A549 (cell line): ENCODE measurements around the gene NYAP1. TPM values are rescaled to one million over a fixed set of nuclear protein-coding genes. Genes with fewer than 3 reads are reported as not detected.

Experiments used
- ATAC-seq, 2 experiments: fragments of 200-7000 bp in 1 of 2; fragments of >200 bp in 1 of 2; cut with Nextera tagmentation in 1 of 2; cut with Tn5 transposase in 1 of 2; 3 replicates each; pipeline versions ENCODE4 v1.8.0 to v1.9.1; 2018 to 2020; ENCODE audit warnings: mild to moderate bottlenecking in 1 of 2, moderate library complexity in 1 of 2
- CTCF ChIA-PET: fragments of 300-600 bp; sonication (Branson Sonifier 250); formaldehyde crosslinking; extraction: SDS; loops from one replicate; lab custom pipeline; 2021; ENCODE audit warnings: antibody characterized with exemption, inconsistent platforms; lab: Yijun Ruan, JAX
- POLR2A ChIA-PET: fragments of 350-600 bp; formaldehyde crosslinking; extraction: SDS; loops from one replicate; lab custom pipeline; 2021; ENCODE audit warnings: antibody characterized with exemption, inconsistent platforms; lab: Yijun Ruan, JAX
- DNase-seq, 2 experiments: peaks; one replicate each; pipeline versions ENCODE4 v3.0.0 to v3.0.0-alpha.2; 2011 to 2016; ENCODE audit warnings: low read depth in 1 of 2, low spot score in 1 of 2
- FAIRE-seq: peaks from 2 replicates; lab custom pipeline; 2011; peaks lifted over from hg19 to GRCh38; lab: Jason Lieb, UNC
- H3K27ac ChIP-seq, 2 experiments: fragments of >200 bp; sonication (Bioruptor Twin); formaldehyde crosslinking; 3 replicates each; pipeline ENCODE4 v1.5.1; 2016 to 2017
- H3K4me1 ChIP-seq: fragments of >200 bp; sonication (Bioruptor Twin); formaldehyde crosslinking; 3 replicates; pipeline ENCODE4 v1.6.1; 2016
- H3K4me2 ChIP-seq: fragments of >200 bp; sonication (Bioruptor Twin); formaldehyde crosslinking; 3 replicates; pipeline ENCODE4 v1.6.1; 2016
- H3K4me3 ChIP-seq: fragments of >200 bp; sonication (Bioruptor Twin); formaldehyde crosslinking; 3 replicates; pipeline ENCODE4 v1.5.1; 2016
- H3K9me3 ChIP-seq: fragments of >200 bp; sonication (Bioruptor Twin); formaldehyde crosslinking; 3 replicates; pipeline ENCODE4 v1.6.1; 2016
- ATOH8 ChIP-seq: fragments of 250-450 bp; sonication (Bioruptor Pico); IDR thresholded peaks from 2 replicates; pipeline ENCODE4 v1.5.0; 2020; ENCODE audit warnings: low read depth, mild to moderate bottlenecking, moderate library complexity
- CBX8 ChIP-seq: fragments of 200-600 bp; sonication (generic); IDR thresholded peaks from 2 replicates; pipeline ENCODE4 v1.6.1; 2016
- CHD2 ChIP-seq: fragments of 150-350 bp; IDR thresholded peaks from 2 replicates; pipeline ENCODE4 v1.6.1; 2014; ENCODE audit warnings: low read length; ENCODE audit not compliant: partially characterized antibody
- CHD4 ChIP-seq: fragments of 200-600 bp; sonication (generic); IDR thresholded peaks from 2 replicates; pipeline ENCODE4 v1.6.1; 2016; ENCODE audit warnings: antibody characterized with exemption, mild to moderate bottlenecking, borderline replicate concordance
- EHF ChIP-seq: fragments of 250-450 bp; sonication (Bioruptor Pico); IDR thresholded peaks from 2 replicates; pipeline ENCODE4 v1.5.0; 2020; ENCODE audit warnings: mild to moderate bottlenecking
- GATA3 ChIP-seq: IDR thresholded peaks from 2 replicates; pipeline ENCODE4 v1.6.1; 2012; ENCODE audit warnings: borderline replicate concordance
- HOXB13 ChIP-seq: fragments of 250-450 bp; sonication (Bioruptor Pico); IDR thresholded peaks from 2 replicates; pipeline ENCODE4 v1.5.0; 2020; ENCODE audit warnings: low read depth, mild to moderate bottlenecking, moderate library complexity
- KDM1A ChIP-seq: fragments of 200-600 bp; sonication (generic); IDR thresholded peaks from 2 replicates; pipeline ENCODE4 v1.6.1; 2016; ENCODE audit warnings: low read depth, mild to moderate bottlenecking
- MAZ ChIP-seq: fragments of 150-350 bp; IDR thresholded peaks from 2 replicates; pipeline ENCODE4 v1.6.1; 2014; ENCODE audit warnings: antibody characterized with exemption, low read depth, low read length, borderline replicate concordance
- NPAS2 ChIP-seq: fragments of 250-450 bp; sonication (Bioruptor Pico); IDR thresholded peaks from 2 replicates; pipeline ENCODE4 v1.8.0; 2022; ENCODE audit warnings: mild to moderate bottlenecking, moderate library complexity, borderline replicate concordance
- NR3C1 ChIP-seq: fragments of >200 bp; sonication (Bioruptor Twin); formaldehyde crosslinking; IDR thresholded peaks from 3 replicates; pipeline ENCODE4 v1.6.1; 2017
- POLR2A ChIP-seq: IDR thresholded peaks from 2 replicates; pipeline ENCODE4 v1.6.1; 2012; ENCODE audit warnings: mild to moderate bottlenecking, low read length
- POLR2AphosphoS2 ChIP-seq: conservative IDR thresholded peaks from 2 replicates; pipeline ENCODE4 v1.6.1; 2012; ENCODE audit warnings: low read length, improper control_type of control experiment, inconsistent platforms
- RAD21 ChIP-seq, 2 experiments: fragments of >200 bp in 1 of 2; sonication (Bioruptor Twin) in 1 of 2; formaldehyde crosslinking in 1 of 2; IDR thresholded peaks in 1 of 2; conservative IDR thresholded peaks in 1 of 2; 2 replicates in 1 of 2; 3 replicates in 1 of 2; pipeline ENCODE4 v1.6.1; 2012 to 2018; ENCODE audit warnings: inconsistent platforms in 1 of 2
- REST ChIP-seq: fragments of 200-600 bp; sonication (generic); IDR thresholded peaks from 2 replicates; pipeline ENCODE4 v1.6.1; 2016; ENCODE audit warnings: antibody characterized with exemption, mild to moderate bottlenecking, moderate library complexity
- RFX5 ChIP-seq: fragments of 450-650 bp; IDR thresholded peaks from 2 replicates; pipeline ENCODE4 v1.7.1; 2014; ENCODE audit warnings: antibody characterized with exemption, mild to moderate bottlenecking, moderate library complexity
- RNF2 ChIP-seq: fragments of 200-600 bp; sonication (generic); IDR thresholded peaks from 2 replicates; pipeline ENCODE4 v1.6.1; 2016; ENCODE audit warnings: low read depth, mild to moderate bottlenecking, antibody characterized with exemption, moderate library complexity, borderline replicate concordance
- SMC3 ChIP-seq: fragments of >200 bp; sonication (Bioruptor Twin); formaldehyde crosslinking; IDR thresholded peaks from 3 replicates; pipeline ENCODE4 v1.6.1; 2018; ENCODE audit warnings: inconsistent platforms
- SREBF2 ChIP-seq: fragments of 450-650 bp; IDR thresholded peaks from 2 replicates; pipeline ENCODE4 v1.6.1; 2014; ENCODE audit warnings: mild to moderate bottlenecking, moderate library complexity
- ZC3H11A ChIP-seq: fragments of 450-650 bp; IDR thresholded peaks from 2 replicates; pipeline ENCODE4 v1.6.1; 2014; ENCODE audit warnings: antibody characterized with exemption, mild to moderate bottlenecking
- ZFP36 ChIP-seq: fragments of 450-650 bp; IDR thresholded peaks from 2 replicates; pipeline ENCODE4 v1.6.1; 2014; ENCODE audit warnings: borderline replicate concordance; ENCODE audit not compliant: partially characterized antibody
- WGBS: methylation state at CpG from one replicate; pipeline ENCODE4 v1.1.6; 2017; ENCODE audit errors: missing lambda C conversion rate; 5-methylcytosine and 5-hydroxymethylcytosine counted together
- polyA plus RNA-seq, 4 experiments: library from polyadenylated mRNA; depleted of rRNA in 3 of 4; stranded (reverse); fragments of >200 nt; fragmentation: RNase III in 1 of 4; extraction: RNeasy Plus Mini Kit Qiagen cat#74134 plus additional on column Dnase treatment in 1 of 4; gene quantifications; 2 replicates in 3 of 4; 3 replicates in 1 of 4; pipeline ENCODE4 v1.2.3, GENCODE V29; 2011 to 2017
- TF ChIP-seq, protein P1 (sequence below): fragments of >200 bp; sonication (Bioruptor Twin); formaldehyde crosslinking; IDR thresholded peaks from 2 replicates; pipeline ENCODE4 v1.6.1; 2016
- TF ChIP-seq, protein P2 (sequence below): fragments of >200 bp; sonication (Bioruptor Twin); formaldehyde crosslinking; IDR thresholded peaks from 3 replicates; pipeline ENCODE4 v1.5.1; 2016

Gene NYAP1
- polyA plus RNA-seq, 2 of the 4 experiments (the other 2 are of a cell fraction): 0.47 to 3.1 TPM

DNA sequence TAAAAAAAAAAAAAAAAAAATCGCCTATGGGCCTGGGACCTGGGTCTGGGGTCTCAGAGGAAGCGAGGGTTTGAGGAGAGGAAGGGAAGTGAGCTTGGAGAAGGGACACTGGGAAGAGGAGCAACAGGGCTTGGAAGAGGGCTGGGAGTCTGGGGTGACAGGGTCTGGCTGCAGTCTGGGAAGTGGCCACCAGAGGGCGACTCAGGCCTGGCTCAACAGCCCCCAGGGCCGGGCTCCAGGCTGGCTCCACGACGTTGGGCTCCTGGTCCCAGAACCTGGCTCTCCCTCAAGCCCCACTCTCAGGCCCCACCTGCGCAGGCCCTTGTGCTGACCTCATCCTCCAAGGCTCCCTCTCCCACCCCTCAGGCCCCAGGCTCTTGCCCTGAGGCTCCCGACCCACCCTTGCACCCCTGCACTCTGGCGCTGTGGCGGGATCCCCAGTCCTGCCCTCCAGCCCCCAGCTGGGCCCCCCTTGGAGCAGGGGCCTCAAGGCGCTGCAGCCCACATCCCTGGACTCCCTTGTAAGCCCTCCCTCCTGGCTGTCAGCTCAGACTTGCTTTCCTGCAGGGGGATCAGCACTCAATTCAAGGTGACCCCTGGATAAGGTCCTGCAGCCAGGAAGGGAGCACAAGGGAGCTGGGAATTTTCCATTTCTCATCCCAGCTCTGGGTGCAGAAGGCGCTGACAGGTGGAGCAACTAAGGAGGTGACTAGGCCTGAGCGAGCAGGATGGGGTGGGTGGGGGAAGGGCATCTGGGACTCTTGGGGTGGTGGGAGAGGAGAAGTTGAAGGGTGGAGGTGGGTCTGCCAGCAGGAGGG, 14.3 kb upstream of the NYAP1 start:
- Histone ChIP-seq H3K4me2 (no peak overlapping the region), H3K4me1 (peaks cover 13% of the 10 kb centered on the region), H3K4me3 (no peak overlapping the region), H3K9me3 (no peaks in the 10 kb centered on the region), H3K27ac (peak overlapping the region in 1 of 2 experiments; percentile 58; a peak in 2 of 6 replicates)
- FAIRE-seq: no peak
- CTCF ChIA-PET: interaction anchor here (0.5 to 11.9 kb wide), 57 partner anchors 9 to 380 kb away, joined by 3 to 273 read pairs (median 5); partner anchors contain the start of genes AGFG2, FBXO24, LRCH4 and NYAP1
- peak; percentile 72 to 90 for DNase-seq
- ATAC-seq: peak; percentile 92 to 93
- 24% methylated on average over 10 of the region's 13 CpGs for WGBS
- TF ChIP-seq POLR2A (no peak), EHF (CRISPR knock-in tag) (no peak), HOXB13 (CRISPR knock-in tag) (no peak), REST (no peak), ZFP36 (no peak), SREBF2 (no peak), MAZ (0 out of 2 replicates have a peak, but pooled peaks have one; percentile 34), CHD4 (no peak), CBX8 (no peak), ZC3H11A (no peak), SMC3 (peak; percentile 87), RNF2 (no peak), NR3C1 (no peak), POLR2AphosphoS2 (no peak), CHD2 (no peak), NPAS2 (CRISPR knock-in tag) (no peak), ATOH8 (CRISPR knock-in tag) (no peak), RFX5 (no peak), GATA3 (no peak), RAD21 (conservative IDR thresholded peaks at IDR 0.05 in 1 of 2, IDR thresholded peaks at IDR 0.05 in 1 of 2) (peak; percentile 89 to 91), KDM1A (no peak)
- TF ChIP-seq, protein P1, sequence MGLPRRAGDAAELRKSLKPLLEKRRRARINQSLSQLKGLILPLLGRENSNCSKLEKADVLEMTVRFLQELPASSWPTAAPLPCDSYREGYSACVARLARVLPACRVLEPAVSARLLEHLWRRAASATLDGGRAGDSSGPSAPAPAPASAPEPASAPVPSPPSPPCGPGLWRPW: no peak
- TF ChIP-seq, protein P2, sequence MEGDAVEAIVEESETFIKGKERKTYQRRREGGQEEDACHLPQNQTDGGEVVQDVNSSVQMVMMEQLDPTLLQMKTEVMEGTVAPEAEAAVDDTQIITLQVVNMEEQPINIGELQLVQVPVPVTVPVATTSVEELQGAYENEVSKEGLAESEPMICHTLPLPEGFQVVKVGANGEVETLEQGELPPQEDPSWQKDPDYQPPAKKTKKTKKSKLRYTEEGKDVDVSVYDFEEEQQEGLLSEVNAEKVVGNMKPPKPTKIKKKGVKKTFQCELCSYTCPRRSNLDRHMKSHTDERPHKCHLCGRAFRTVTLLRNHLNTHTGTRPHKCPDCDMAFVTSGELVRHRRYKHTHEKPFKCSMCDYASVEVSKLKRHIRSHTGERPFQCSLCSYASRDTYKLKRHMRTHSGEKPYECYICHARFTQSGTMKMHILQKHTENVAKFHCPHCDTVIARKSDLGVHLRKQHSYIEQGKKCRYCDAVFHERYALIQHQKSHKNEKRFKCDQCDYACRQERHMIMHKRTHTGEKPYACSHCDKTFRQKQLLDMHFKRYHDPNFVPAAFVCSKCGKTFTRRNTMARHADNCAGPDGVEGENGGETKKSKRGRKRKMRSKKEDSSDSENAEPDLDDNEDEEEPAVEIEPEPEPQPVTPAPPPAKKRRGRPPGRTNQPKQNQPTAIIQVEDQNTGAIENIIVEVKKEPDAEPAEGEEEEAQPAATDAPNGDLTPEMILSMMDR: peak; percentile 83
- POLR2A ChIA-PET: no interaction called here
